ENCODE results near the gene B4GALNT1.
"Not testable (repeated sequence)": the region's sequence is repeated elsewhere in the genome, so short reads cannot be mapped to it uniquely, and the experiment has no call there.

B4GALNT1 gene

GRCh38 chr12:57619434-57620244 is 13.4 kb downstream of the B4GALNT1 start:
- H3K9me3 ChIP-seq (ENCODE audit: control insufficient read depth, low read length), result no peaks in the 10 kb centered on the region
- H3K4me3 ChIP-seq (ENCODE audit: extremely low read depth, insufficient read depth, low read length, poor library complexity, severe bottlenecking), result no peak overlapping the region
- peaks cover 21% of the 10 kb centered on the region for H3K36me3 ChIP-seq (ENCODE audit: control insufficient read depth, insufficient read depth, low read length)
- WGBS, 2 experiments (ENCODE audit: insufficient coverage in 2 of 2), result 13% methylated on average over 40 to 42 of the region's 46 CpGs
- no peak overlapping the region for H3K27ac ChIP-seq (ENCODE audit: low read depth, low read length, severe bottlenecking)
- no peaks in the 10 kb centered on the region for H3K4me1 ChIP-seq (ENCODE audit: control insufficient read depth, insufficient read depth, low read length, poor library complexity, severe bottlenecking)

GRCh38 chr12:57618966-57619433 is 14.0 kb downstream of the B4GALNT1 start:
- WGBS, 2 experiments (ENCODE audit: insufficient coverage in 2 of 2), result 24 to 38% methylated on average over 7 to 9 of the region's 16 CpGs
- Histone ChIP-seq H3K4me1 (ENCODE audit: control insufficient read depth, insufficient read depth, low read length, poor library complexity, severe bottlenecking) (no peaks in the 10 kb centered on the region), H3K4me3 (ENCODE audit: extremely low read depth, insufficient read depth, low read length, poor library complexity, severe bottlenecking) (no peak overlapping the region), H3K27ac (ENCODE audit: low read depth, low read length, severe bottlenecking) (no peak overlapping the region), H3K36me3 (ENCODE audit: control insufficient read depth, insufficient read depth, low read length) (peaks cover 25% of the 10 kb centered on the region), H3K9me3 (ENCODE audit: control insufficient read depth, low read length) (no peaks in the 10 kb centered on the region)

- WGBS, 2 experiments (ENCODE audit: insufficient coverage in 2 of 2), result 81 to 84% methylated on average over 3 to 6 of the region's 6 CpGs
- H3K36me3 ChIP-seq (ENCODE audit: control insufficient read depth, insufficient read depth, low read length), result peaks cover 27% of the 10 kb centered on the region
- H3K9me3 ChIP-seq (ENCODE audit: control insufficient read depth, low read length); H3K4me1 ChIP-seq (ENCODE audit: control insufficient read depth, insufficient read depth, low read length, poor library complexity, severe bottlenecking); H3K4me3 ChIP-seq (ENCODE audit: extremely low read depth, insufficient read depth, low read length, poor library complexity, severe bottlenecking); H3K27ac ChIP-seq (ENCODE audit: low read depth, low read length, severe bottlenecking): not testable (repeated sequence)
Observed at GRCh38 chr12:57618431-57618830, 14.6 kb downstream of the B4GALNT1 start.

- Histone ChIP-seq H3K9me3 (ENCODE audit: control insufficient read depth, low read length) (no peaks in the 10 kb centered on the region), H3K27ac (ENCODE audit: low read depth, low read length, severe bottlenecking) (no peak overlapping the region), H3K4me3 (ENCODE audit: extremely low read depth, insufficient read depth, low read length, poor library complexity, severe bottlenecking) (no peak overlapping the region), H3K36me3 (ENCODE audit: control insufficient read depth, insufficient read depth, low read length) (peaks cover 27% of the 10 kb centered on the region), H3K4me1 (ENCODE audit: control insufficient read depth, insufficient read depth, low read length, poor library complexity, severe bottlenecking) (no peaks in the 10 kb centered on the region)
- 74 to 75% methylated on average over 6 to 8 of the region's 11 CpGs for WGBS, 2 experiments (ENCODE audit: insufficient coverage in 2 of 2)
Observed at GRCh38 chr12:57617942-57618341, 15.1 kb downstream of the B4GALNT1 start.

GRCh38 chr12:57616383-57617101 is 16.5 kb downstream of the B4GALNT1 start:
- Histone ChIP-seq H3K36me3 (ENCODE audit: control insufficient read depth, insufficient read depth, low read length) (peaks cover 27% of the 10 kb centered on the region), H3K9me3 (ENCODE audit: control insufficient read depth, low read length) (no peaks in the 10 kb centered on the region), H3K4me1 (ENCODE audit: control insufficient read depth, insufficient read depth, low read length, poor library complexity, severe bottlenecking) (no peaks in the 10 kb centered on the region), H3K4me3 (ENCODE audit: extremely low read depth, insufficient read depth, low read length, poor library complexity, severe bottlenecking) (no peak overlapping the region), H3K27ac (ENCODE audit: low read depth, low read length, severe bottlenecking) (no peak overlapping the region)
- WGBS, 2 experiments (ENCODE audit: insufficient coverage in 2 of 2), result 83% methylated on average over 1 of the region's 3 CpGs; no CpG with 5 or more reads in 1 of the 2 experiments

GRCh38 chr12:57615637-57616036 is 17.4 kb downstream of the B4GALNT1 start:
- Histone ChIP-seq H3K4me1 (ENCODE audit: control insufficient read depth, insufficient read depth, low read length, poor library complexity, severe bottlenecking) (peaks cover 4% of the 10 kb centered on the region), H3K4me3 (ENCODE audit: extremely low read depth, insufficient read depth, low read length, poor library complexity, severe bottlenecking) (no peak overlapping the region), H3K27ac (ENCODE audit: low read depth, low read length, severe bottlenecking) (no peak overlapping the region), H3K36me3 (ENCODE audit: control insufficient read depth, insufficient read depth, low read length) (peaks cover 27% of the 10 kb centered on the region), H3K9me3 (ENCODE audit: control insufficient read depth, low read length) (no peaks in the 10 kb centered on the region)
- WGBS, 2 experiments (ENCODE audit: insufficient coverage in 2 of 2), result 84 to 91% methylated on average over 5 of the region's 5 CpGs

- WGBS, 2 experiments (ENCODE audit: insufficient coverage in 2 of 2), result 76 to 87% methylated on average over 5 to 11 of the region's 11 CpGs
- Histone ChIP-seq H3K27ac (ENCODE audit: low read depth, low read length, severe bottlenecking) (no peak overlapping the region), H3K4me1 (ENCODE audit: control insufficient read depth, insufficient read depth, low read length, poor library complexity, severe bottlenecking) (peaks cover 10% of the 10 kb centered on the region), H3K9me3 (ENCODE audit: control insufficient read depth, low read length) (no peaks in the 10 kb centered on the region), H3K4me3 (ENCODE audit: extremely low read depth, insufficient read depth, low read length, poor library complexity, severe bottlenecking) (no peak overlapping the region), H3K36me3 (ENCODE audit: control insufficient read depth, insufficient read depth, low read length) (peaks cover 27% of the 10 kb centered on the region)
Observed at GRCh38 chr12:57614948-57615500, 18.0 kb downstream of the B4GALNT1 start.

- H3K27ac ChIP-seq (ENCODE audit: low read depth, low read length, severe bottlenecking), result no peak overlapping the region
- no peak overlapping the region for H3K4me3 ChIP-seq (ENCODE audit: extremely low read depth, insufficient read depth, low read length, poor library complexity, severe bottlenecking)
- H3K9me3 ChIP-seq (ENCODE audit: control insufficient read depth, low read length), result no peaks in the 10 kb centered on the region
- peaks cover 13% of the 10 kb centered on the region for H3K4me1 ChIP-seq (ENCODE audit: control insufficient read depth, insufficient read depth, low read length, poor library complexity, severe bottlenecking)
- H3K36me3 ChIP-seq (ENCODE audit: control insufficient read depth, insufficient read depth, low read length), result peaks cover 27% of the 10 kb centered on the region
- WGBS, 2 experiments (ENCODE audit: insufficient coverage in 2 of 2), result 68 to 73% methylated on average over 8 of the region's 14 CpGs
Observed at GRCh38 chr12:57614178-57614947, 18.6 kb downstream of the B4GALNT1 start.

- Histone ChIP-seq H3K36me3 (ENCODE audit: control insufficient read depth, insufficient read depth, low read length) (peaks cover 27% of the 10 kb centered on the region), H3K27ac (ENCODE audit: low read depth, low read length, severe bottlenecking) (no peak overlapping the region), H3K4me1 (ENCODE audit: control insufficient read depth, insufficient read depth, low read length, poor library complexity, severe bottlenecking) (peaks cover 13% of the 10 kb centered on the region), H3K9me3 (ENCODE audit: control insufficient read depth, low read length) (no peaks in the 10 kb centered on the region), H3K4me3 (ENCODE audit: extremely low read depth, insufficient read depth, low read length, poor library complexity, severe bottlenecking) (no peak overlapping the region)
- 87 to 96% methylated on average over 6 to 9 of the region's 10 CpGs for WGBS, 2 experiments (ENCODE audit: insufficient coverage in 2 of 2)
Observed at GRCh38 chr12:57613427-57614109, 19.4 kb downstream of the B4GALNT1 start.
